HepG2 (cell line): ENCODE measurements around the gene ADM. TPM values are rescaled to one million over a fixed set of nuclear protein-coding genes. Genes with fewer than 3 reads are reported as not detected.

Experiments
- CHD4 ChIP-seq: fragments of 200-600 bp; sonication (generic); IDR thresholded peaks from 2 replicates; pipeline ENCODE4 v1.7.0; 2017; ENCODE audit warnings: mild to moderate bottlenecking, low read length, borderline replicate concordance
- FOSL1 ChIP-seq: sonication (generic); formaldehyde crosslinking; IDR thresholded peaks from 2 replicates; pipeline ENCODE4 v1.9.0; 2021; ENCODE audit warnings: missing genetic modification reagents, borderline replicate concordance
- IKZF4 ChIP-seq: sonication (generic); formaldehyde crosslinking; IDR thresholded peaks from 2 replicates; pipeline ENCODE4 v1.5.1; 2020; ENCODE audit warnings: borderline replicate concordance, mild to moderate bottlenecking, low read depth, missing genetic modification reagents; ENCODE audit errors: not compliant biosample characterization
- IKZF5 ChIP-seq: IDR thresholded peaks from 2 replicates; pipeline ENCODE4 v1.6.1; 2018; ENCODE audit warnings: missing genetic modification reagents, mild to moderate bottlenecking, missing compliant biosample characterization
- KAT8 ChIP-seq: IDR thresholded peaks from 2 replicates; pipeline ENCODE4 v1.6.1; 2016; ENCODE audit warnings: missing genetic modification reagents, missing compliant biosample characterization
- KDM5A ChIP-seq: fragments of 200-600 bp; sonication (generic); IDR thresholded peaks from 2 replicates; pipeline ENCODE4 v1.7.0; 2018; ENCODE audit warnings: antibody characterized with exemption, mild to moderate bottlenecking, low read length, borderline replicate concordance
- PPARG ChIP-seq: conservative IDR thresholded peaks from 2 replicates; pipeline ENCODE4 v1.6.1; 2016; ENCODE audit warnings: missing biosample characterization, missing genetic modification reagents
- RCOR2 ChIP-seq: IDR thresholded peaks from 2 replicates; pipeline ENCODE4 v1.6.1; 2016; ENCODE audit warnings: missing biosample characterization, missing genetic modification reagents
- RNF2 ChIP-seq: fragments of 450-650 bp; conservative IDR thresholded peaks from 2 replicates; pipeline ENCODE4 v1.6.1; 2016; ENCODE audit warnings: low read depth
- RXRB ChIP-seq: IDR thresholded peaks from 2 replicates; pipeline ENCODE4 v1.6.1; 2016; ENCODE audit warnings: borderline replicate concordance, missing genetic modification reagents, missing compliant biosample characterization
- SAP130 ChIP-seq: IDR thresholded peaks from 2 replicates; pipeline ENCODE4 v1.6.1; 2016; ENCODE audit warnings: low read depth
- SMC3 ChIP-seq: IDR thresholded peaks from 2 replicates; pipeline ENCODE4 v1.6.1; 2011; ENCODE audit warnings: low read length, improper control_type of control experiment
- SSRP1 ChIP-seq: IDR thresholded peaks from 2 replicates; pipeline ENCODE4 v1.6.1; 2016; ENCODE audit warnings: control low read depth
- TBL1XR1 ChIP-seq: fragments of 150-350 bp; IDR thresholded peaks from 2 replicates; pipeline ENCODE4 v1.6.1; 2014; ENCODE audit warnings: borderline replicate concordance, low read length; ENCODE audit not compliant: partially characterized antibody
- XBP1 ChIP-seq: sonication (generic); formaldehyde crosslinking; IDR thresholded peaks from 2 replicates; pipeline ENCODE4 v1.5.0; 2020; ENCODE audit warnings: missing genetic modification reagents
- ZFX ChIP-seq: sonication (generic); formaldehyde crosslinking; IDR thresholded peaks from 2 replicates; pipeline ENCODE4 v1.4.0; 2020; ENCODE audit warnings: mild to moderate bottlenecking, low read depth, missing genetic modification reagents, moderate library complexity
- ZIK1 ChIP-seq: sonication (generic); formaldehyde crosslinking; IDR thresholded peaks from 2 replicates; pipeline ENCODE4 v1.5.0; 2020; ENCODE audit warnings: mild to moderate bottlenecking, low read depth, missing genetic modification reagents, borderline replicate concordance
- ZMYM4 ChIP-seq: sonication (generic); formaldehyde crosslinking; IDR thresholded peaks from 2 replicates; pipeline ENCODE4 v1.8.1; 2023; ENCODE audit warnings: mild to moderate bottlenecking, missing genetic modification reagents
- ZNF225 ChIP-seq: sonication (generic); formaldehyde crosslinking; IDR thresholded peaks from 2 replicates; pipeline ENCODE4 v1.4.0; 2020; ENCODE audit warnings: mild to moderate bottlenecking, missing genetic modification reagents
- polyA plus RNA-seq, 8 experiments: library from polyadenylated mRNA; depleted of rRNA in 3 of 8; stranded (reverse) in 7 of 8; unstranded in 1 of 8; fragments of >200 nt; fragmentation: Illumina TruSeq in 4 of 8; extraction: Trizol in 4 of 8; gene quantifications; 2 replicates each; pipeline versions ENCODE4 v1.2.1 to v1.2.3, GENCODE V29; 2011 to 2016; ENCODE audit warnings: low read depth in 4 of 8, missing spikeins in 1 of 8, mixed read lengths in 1 of 8; ENCODE audit not compliant: insufficient read depth in 1 of 8
- total RNA-seq, 5 experiments: library from RNA; depleted of rRNA; stranded (reverse); fragments of >200 nt; fragmentation: Illumina TruSeq; extraction: Trizol; gene quantifications; 2 replicates each; pipeline ENCODE4 v1.2.3, GENCODE V29; 2016; ENCODE audit warnings: low read depth in 1 of 5
- TF ChIP-seq, protein P1 (sequence below): sonication (generic); formaldehyde crosslinking; conservative IDR thresholded peaks from 2 replicates; pipeline ENCODE4 v1.8.1; 2023; ENCODE audit warnings: missing genetic modification reagents
- TF ChIP-seq, protein P2 (sequence below): sonication (generic); formaldehyde crosslinking; IDR thresholded peaks from 2 replicates; pipeline ENCODE4 v1.4.0; 2020; ENCODE audit warnings: missing genetic modification reagents, mild to moderate bottlenecking, borderline replicate concordance
- TF ChIP-seq, protein P3 (sequence below): sonication (generic); formaldehyde crosslinking; IDR thresholded peaks from 2 replicates; pipeline ENCODE4 v1.5.1; 2020; ENCODE audit warnings: mild to moderate bottlenecking, moderate library complexity, missing genetic modification reagents

Gene ADM
- total and polyA plus RNA-seq, 2 of the 13 experiments (the other 11 are each of a cell fraction or from before 2014, with no cell fraction given) = 10.7 to 26.1 TPM

DNA sequence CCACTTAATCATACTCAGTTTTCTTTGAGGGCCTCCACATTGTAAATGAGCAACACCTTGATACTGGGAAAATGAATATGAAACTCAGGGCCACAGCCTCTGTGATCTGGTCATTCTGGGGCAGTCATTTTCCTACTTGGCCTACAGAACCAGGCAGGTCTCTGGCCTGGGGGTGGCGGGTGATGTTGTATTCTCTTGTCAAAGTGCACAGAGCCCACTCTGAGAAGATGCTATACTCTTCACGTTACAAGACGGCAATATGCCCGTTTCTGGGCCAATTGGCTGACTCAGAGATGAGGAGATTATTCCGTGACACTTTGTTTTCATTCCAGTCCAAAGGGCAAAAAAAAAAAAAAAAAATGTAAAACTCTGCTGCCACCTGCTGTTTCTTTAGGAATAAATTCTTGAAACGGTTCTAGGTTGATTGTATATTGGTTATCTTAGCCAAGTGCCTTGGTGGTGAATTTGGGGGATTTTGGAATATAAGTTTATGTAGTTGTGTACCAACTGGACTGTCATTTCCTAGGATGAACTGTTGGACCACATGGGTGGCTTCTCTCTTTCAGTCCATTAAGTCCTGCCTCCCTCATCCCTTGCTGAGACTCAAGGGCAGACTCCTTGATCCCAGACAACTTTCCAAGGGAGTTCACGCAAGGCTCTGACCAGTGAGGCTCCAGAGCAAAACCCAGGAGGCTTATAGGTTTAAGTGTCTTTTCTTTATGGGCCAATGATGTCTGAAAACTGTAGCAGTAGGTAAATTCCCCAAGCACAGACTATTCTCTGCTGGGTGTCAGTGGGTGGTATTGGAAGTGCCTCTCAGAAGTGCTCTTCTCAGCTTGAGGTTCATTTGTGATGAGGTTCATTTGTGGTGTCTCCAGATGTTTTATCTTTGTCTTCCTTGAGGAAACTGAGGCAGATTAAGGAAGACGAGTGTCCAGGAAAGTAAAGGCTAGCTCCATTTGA, 18.2 kb downstream of the ADM start (continued):
- TF ChIP-seq CHD4 (peak; percentile 56; the same call in 1 of the 2 replicates), FOSL1 (CRISPR knock-in tag) (peak; percentile 85), TBL1XR1 (peak; percentile 38), XBP1 (CRISPR knock-in tag) (no peak), RXRB (peak; percentile 51), ZFX (CRISPR knock-in tag) (peak; percentile 37; the same call in 1 of the 2 replicates), IKZF5 (CRISPR knock-in tag) (no peak), PPARG (0 out of 2 replicates have a peak, but pooled peaks have one; percentile 30), ZNF225 (CRISPR knock-in tag) (no peak), ZIK1 (CRISPR knock-in tag) (0 out of 2 replicates have a peak, but pooled peaks have one; percentile 35), RNF2 (no peak), IKZF4 (CRISPR knock-in tag) (no peak), SMC3 (peak; percentile 46), SAP130 (CRISPR knock-in tag) (peak; percentile 41; the same call in 1 of the 2 replicates), SSRP1 (CRISPR knock-in tag) (0 out of 2 replicates have a peak, but pooled peaks have one; percentile 25), ZMYM4 (peak; percentile 48; the same call in 1 of the 2 replicates), KAT8 (CRISPR knock-in tag) (peak; percentile 57), RCOR2 (CRISPR knock-in tag) (peak; percentile 40; the same call in 1 of the 2 replicates), KDM5A (peak; percentile 33; the same call in 1 of the 2 replicates)
- TF ChIP-seq, protein P1, sequence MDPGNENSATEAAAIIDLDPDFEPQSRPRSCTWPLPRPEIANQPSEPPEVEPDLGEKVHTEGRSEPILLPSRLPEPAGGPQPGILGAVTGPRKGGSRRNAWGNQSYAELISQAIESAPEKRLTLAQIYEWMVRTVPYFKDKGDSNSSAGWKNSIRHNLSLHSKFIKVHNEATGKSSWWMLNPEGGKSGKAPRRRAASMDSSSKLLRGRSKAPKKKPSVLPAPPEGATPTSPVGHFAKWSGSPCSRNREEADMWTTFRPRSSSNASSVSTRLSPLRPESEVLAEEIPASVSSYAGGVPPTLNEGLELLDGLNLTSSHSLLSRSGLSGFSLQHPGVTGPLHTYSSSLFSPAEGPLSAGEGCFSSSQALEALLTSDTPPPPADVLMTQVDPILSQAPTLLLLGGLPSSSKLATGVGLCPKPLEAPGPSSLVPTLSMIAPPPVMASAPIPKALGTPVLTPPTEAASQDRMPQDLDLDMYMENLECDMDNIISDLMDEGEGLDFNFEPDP (CRISPR knock-in tag) = 0 out of 2 replicates have a peak, but pooled peaks have one; percentile 28
- TF ChIP-seq, protein P2, sequence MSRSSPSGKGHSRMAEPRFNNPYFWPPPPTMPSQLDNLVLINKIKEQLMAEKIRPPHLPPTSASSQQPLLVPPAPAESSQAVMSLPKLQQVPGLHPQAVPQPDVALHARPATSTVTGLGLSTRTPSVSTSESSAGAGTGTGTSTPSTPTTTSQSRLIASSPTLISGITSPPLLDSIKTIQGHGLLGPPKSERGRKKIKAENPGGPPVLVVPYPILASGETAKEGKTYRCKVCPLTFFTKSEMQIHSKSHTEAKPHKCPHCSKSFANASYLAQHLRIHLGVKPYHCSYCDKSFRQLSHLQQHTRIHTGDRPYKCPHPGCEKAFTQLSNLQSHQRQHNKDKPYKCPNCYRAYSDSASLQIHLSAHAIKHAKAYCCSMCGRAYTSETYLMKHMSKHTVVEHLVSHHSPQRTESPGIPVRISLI = peak; percentile 97
- TF ChIP-seq, protein P3, sequence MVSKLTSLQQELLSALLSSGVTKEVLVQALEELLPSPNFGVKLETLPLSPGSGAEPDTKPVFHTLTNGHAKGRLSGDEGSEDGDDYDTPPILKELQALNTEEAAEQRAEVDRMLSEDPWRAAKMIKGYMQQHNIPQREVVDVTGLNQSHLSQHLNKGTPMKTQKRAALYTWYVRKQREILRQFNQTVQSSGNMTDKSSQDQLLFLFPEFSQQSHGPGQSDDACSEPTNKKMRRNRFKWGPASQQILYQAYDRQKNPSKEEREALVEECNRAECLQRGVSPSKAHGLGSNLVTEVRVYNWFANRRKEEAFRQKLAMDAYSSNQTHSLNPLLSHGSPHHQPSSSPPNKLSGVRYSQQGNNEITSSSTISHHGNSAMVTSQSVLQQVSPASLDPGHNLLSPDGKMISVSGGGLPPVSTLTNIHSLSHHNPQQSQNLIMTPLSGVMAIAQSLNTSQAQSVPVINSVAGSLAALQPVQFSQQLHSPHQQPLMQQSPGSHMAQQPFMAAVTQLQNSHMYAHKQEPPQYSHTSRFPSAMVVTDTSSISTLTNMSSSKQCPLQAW (CRISPR knock-in tag) = peak; percentile 57; the same call in 1 of the 2 replicates
